ENCODE data around the gene ANO4.

GRCh38 chr12:101082706-101083105 is 288.1 kb downstream of the ANO4 start:
- TF ChIP-seq TCF4 (CRISPR knock-in tag; IDR thresholded peaks at IDR 0.05; ENCODE audit: borderline replicate concordance), result no peak
- no peak for TF ChIP-seq GLIS3 (CRISPR knock-in tag; IDR thresholded peaks at IDR 0.05)
- TF ChIP-seq ZC3H10 (CRISPR knock-in tag; IDR thresholded peaks at IDR 0.05), result no peak
- no peak for TF ChIP-seq BACH2 (CRISPR knock-in tag; IDR thresholded peaks at IDR 0.05; ENCODE audit: borderline replicate concordance)
- no peak for TF ChIP-seq TSHZ2 (CRISPR knock-in tag; IDR thresholded peaks at IDR 0.05)
- TF ChIP-seq ISL1 (CRISPR knock-in tag; IDR thresholded peaks at IDR 0.05), result no peak
- no peak for TF ChIP-seq ZNF70 (CRISPR knock-in tag; IDR thresholded peaks at IDR 0.05)
- TF ChIP-seq ZFP30 (CRISPR knock-in tag; IDR thresholded peaks at IDR 0.05), result no peak
- TF ChIP-seq RARB (CRISPR knock-in tag; IDR thresholded peaks at IDR 0.05), result no peak
- TF ChIP-seq ZFP3 (CRISPR knock-in tag; IDR thresholded peaks at IDR 0.05), result no peak
- no peak for TF ChIP-seq PATZ1 (CRISPR knock-in tag; IDR thresholded peaks at IDR 0.05; ENCODE audit: borderline replicate concordance)
- no peak for TF ChIP-seq ZNF8 (CRISPR knock-in tag; IDR thresholded peaks at IDR 0.05)
- no peak for TF ChIP-seq OSR1 (CRISPR knock-in tag; IDR thresholded peaks at IDR 0.05)
- no peak for TF ChIP-seq TOX (CRISPR knock-in tag; IDR thresholded peaks at IDR 0.05; ENCODE audit: borderline replicate concordance)
